K562 (cell line): Measurements from ENCODE around the gene CTIF. TPM values are rescaled to one million over a fixed set of nuclear protein-coding genes. Genes with fewer than 3 reads are reported as not detected.

ENCODE experiments used
- ATAC-seq: fragments of 200-7000 bp; cut with Tn5 transposase; 3 replicates; pipeline ENCODE4 v1.9.1; 2020; ENCODE audit warnings: moderate library complexity
- BruUV-seq: library from RNA; stranded (reverse); fragments of 400-500 nt; replicated peaks from 2 replicates; lab custom pipeline; 2021; lab: Mats Ljungman, UMichigan
- CTCF ChIA-PET: fragments of 300-600 bp; formaldehyde crosslinking; extraction: SDS; loops from one replicate; lab custom pipeline; 2021; ENCODE audit warnings: low intra/inter-chr PET ratio; lab: Yijun Ruan, JAX
- POLR2A ChIA-PET: fragments of 300-600, 350-650 bp; sonication (Branson Sonifier 250); formaldehyde crosslinking; extraction: SDS; loops from one replicate; lab custom pipeline; 2021; ENCODE audit warnings: antibody characterized with exemption, inconsistent platforms; lab: Yijun Ruan, JAX
- DNase-seq, 4 experiments: peaks; one replicate each; pipeline versions ENCODE4 v3.0.0 to v3.0.0-alpha.2; 2011 to 2018; ENCODE audit warnings: low spot score in 3 of 4, mixed read lengths in 3 of 4; ENCODE audit errors: extremely low read depth in 1 of 4
- FAIRE-seq: peaks from 2 replicates; lab custom pipeline; 2011; peaks lifted over from hg19 to GRCh38; lab: Jason Lieb, UNC
- H2AFZ ChIP-seq: 2 replicates; pipeline ENCODE4 v1.6.0; 2011; ENCODE audit warnings: low read depth, low read length, control low read depth, inconsistent platforms
- H3K27ac ChIP-seq: fragments of 200-600 bp; 3 replicates; pipeline ENCODE4 v1.8.0; 2011; ENCODE audit warnings: low read depth, mild to moderate bottlenecking, control low read depth, inconsistent platforms, low read length, moderate library complexity, mixed read lengths; ENCODE audit errors: extremely low read depth
- H3K27me3 ChIP-seq, 2 experiments: fragments of 300-600 bp in 1 of 2; 2 replicates in 1 of 2; 3 replicates in 1 of 2; pipeline versions ENCODE4 v1.6.0 to v1.8.0; 2011; ENCODE audit warnings: inconsistent platforms in 2 of 2, low read length in 2 of 2, mild to moderate bottlenecking in 1 of 2, mixed read lengths in 1 of 2, moderate library complexity in 1 of 2; ENCODE audit not compliant: control insufficient read depth in 2 of 2, insufficient read depth in 2 of 2
- H3K36me3 ChIP-seq: fragments of 300-600 bp; 3 replicates; pipeline ENCODE4 v1.8.0; 2011; ENCODE audit warnings: mild to moderate bottlenecking, low read length, inconsistent platforms; ENCODE audit not compliant: control insufficient read depth, insufficient read depth
- H3K4me1 ChIP-seq, 2 experiments: fragments of 200-600 bp in 1 of 2; replicated peaks in 1 of 2; 2 replicates in 1 of 2; 3 replicates in 1 of 2; pipeline versions ENCODE4 v1.5.1 to v1.8.0; 2011; ENCODE audit warnings: inconsistent platforms in 2 of 2, low read length in 2 of 2, mild to moderate bottlenecking in 1 of 2, mixed read lengths in 1 of 2, moderate library complexity in 1 of 2; ENCODE audit not compliant: control insufficient read depth in 2 of 2, insufficient read depth in 2 of 2
- H3K4me2 ChIP-seq: 2 replicates; pipeline ENCODE4 v1.6.1; 2011; ENCODE audit warnings: low read length, control low read depth, inconsistent platforms, mixed read lengths; ENCODE audit not compliant: insufficient read depth
- H3K4me3 ChIP-seq: fragments of 200-600 bp; sonication (generic), shearing (Covaris generic); 2 replicates; pipeline ENCODE4 v1.5.1; 2016; ENCODE audit warnings: control low read depth, inconsistent platforms
- H3K79me2 ChIP-seq: fragments of 200-600 bp; 3 replicates; pipeline ENCODE4 v1.8.0; 2011; ENCODE audit warnings: low read length, inconsistent platforms; ENCODE audit not compliant: control insufficient read depth, insufficient read depth
- H3K9ac ChIP-seq, 2 experiments: 2 replicates each; pipeline versions ENCODE4 v1.6.0 to v1.6.1; 2011; ENCODE audit warnings: low read depth in 2 of 2, low read length in 2 of 2, control low read depth in 1 of 2, inconsistent platforms in 1 of 2, mild to moderate bottlenecking in 1 of 2, mixed read lengths in 1 of 2; ENCODE audit not compliant: insufficient read depth in 1 of 2
- H3K9me1 ChIP-seq: one replicate; pipeline ENCODE4 v1.6.0; 2011; ENCODE audit warnings: inconsistent platforms, mild to moderate bottlenecking, low read length, moderate library complexity; ENCODE audit not compliant: control insufficient read depth, insufficient read depth
- H3K9me3 ChIP-seq: replicated peaks from 2 replicates; pipeline ENCODE4 v1.5.1; 2011; ENCODE audit warnings: low read depth, low read length, inconsistent platforms; ENCODE audit not compliant: control insufficient read depth, insufficient read depth
- H4K20me1 ChIP-seq: replicated peaks from 2 replicates; pipeline ENCODE4 v1.6.1; 2011; ENCODE audit warnings: low read length, inconsistent platforms, mixed read lengths; ENCODE audit not compliant: control insufficient read depth, insufficient read depth
- ADNP ChIP-seq: fragments of 200-800 bp; sonication (Bioruptor generic); IDR thresholded peaks from 2 replicates; pipeline ENCODE4 v1.6.1; 2016; ENCODE audit warnings: missing genetic modification characterization, missing compliant biosample characterization
- ATF7 ChIP-seq: fragments of 450-650 bp; IDR thresholded peaks from 2 replicates; pipeline ENCODE4 v1.7.1; 2014; ENCODE audit warnings: mild to moderate bottlenecking, moderate library complexity
- HEY1 ChIP-seq: fragments of 250-450 bp; sonication (Bioruptor Pico); IDR thresholded peaks from 2 replicates; pipeline ENCODE4 v1.5.0; 2020; ENCODE audit warnings: mild to moderate bottlenecking, moderate library complexity, borderline replicate concordance
- JUND ChIP-seq, 2 experiments: IDR thresholded peaks; 2 replicates in 1 of 2; 3 replicates in 1 of 2; pipeline ENCODE4 v1.6.1; 2011; ENCODE audit warnings: borderline replicate concordance in 2 of 2, low read depth in 2 of 2, low read length in 2 of 2, improper control_type of control experiment in 1 of 2, missing biosample characterization in 1 of 2, missing genetic modification characterization in 1 of 2, missing genetic modification reagents in 1 of 2
- KAT8 ChIP-seq: fragments of 450-650 bp; IDR thresholded peaks from 2 replicates; pipeline ENCODE4 v1.6.1; 2016; ENCODE audit warnings: low read depth, mild to moderate bottlenecking
- KDM4B ChIP-seq, 2 experiments: fragments of 450-650 bp in 1 of 2; sonication (generic) in 1 of 2; IDR thresholded peaks; 2 replicates each; pipeline ENCODE4 v1.6.1; 2016 to 2017; ENCODE audit warnings: borderline replicate concordance in 2 of 2, antibody characterized with exemption in 1 of 2, low read depth in 1 of 2, mild to moderate bottlenecking in 1 of 2
- MITF ChIP-seq: IDR thresholded peaks from 2 replicates; pipeline ENCODE4 v1.6.1; 2014; ENCODE audit warnings: antibody characterized with exemption
- NFYB ChIP-seq: IDR thresholded peaks from 2 replicates; pipeline ENCODE4 v1.6.1; 2011; ENCODE audit warnings: mild to moderate bottlenecking, moderate library complexity; ENCODE audit not compliant: insufficient read length; ENCODE audit errors: extremely low read depth
- RBM39 ChIP-seq: fragments of 200-400 bp; formaldehyde crosslinking; optimal IDR thresholded peaks from 2 replicates; pipeline ENCODE3; 2018; ENCODE audit warnings: low read depth, low read length
- ZFX ChIP-seq: sonication (generic); formaldehyde crosslinking; IDR thresholded peaks from 2 replicates; pipeline ENCODE4 v1.8.0; 2022; ENCODE audit warnings: mild to moderate bottlenecking, missing genetic modification reagents, moderate library complexity
- ZNF232 ChIP-seq: sonication (generic); formaldehyde crosslinking; IDR thresholded peaks from 2 replicates; pipeline ENCODE4 v1.8.0; 2022; ENCODE audit warnings: mild to moderate bottlenecking, missing genetic modification reagents
- ZNF408 ChIP-seq: fragments of 250-450 bp; sonication (Bioruptor Pico); IDR thresholded peaks from 2 replicates; pipeline ENCODE4 v1.4.0; 2020; ENCODE audit warnings: low read depth, mild to moderate bottlenecking, moderate library complexity
- WGBS: fragments of 100-300 bp; shearing (Covaris generic); methylation state at CpG from one replicate; pipeline ENCODE4 v1.1.6; 2016; ENCODE audit warnings: low coverage, mixed read lengths; ENCODE audit not compliant: insufficient coverage; ENCODE audit errors: missing lambda C conversion rate; 5-methylcytosine and 5-hydroxymethylcytosine counted together
- in situ Hi-C: fragments of 300-500 bp; cut with MboI; formaldehyde crosslinking; loops from 4 replicates; pipeline ENCODE4 v1.15.0; 2018; ENCODE audit warnings: inconsistent platforms, mixed read lengths
- intact Hi-C: fragments of 100-400 bp; cut with micrococcal nuclease; formaldehyde crosslinking; loops from 2 replicates; pipeline ENCODE4 v1.14.2; 2022
- polyA plus RNA-seq, 8 experiments: library from polyadenylated mRNA; depleted of rRNA in 4 of 8; stranded (reverse) in 5 of 8; unstranded in 3 of 8; fragments of >200 nt; fragmentation: Nextera tagmentation in 2 of 8; fragmentation: Illumina TruSeq in 1 of 8; extraction: Ambion mirVana in 2 of 8; extraction: Trizol in 1 of 8; gene quantifications; 2 replicates each; pipeline versions ENCODE4 v1.2.1 to v1.2.3, GENCODE V29; 2011 to 2014; ENCODE audit warnings: inconsistent platforms in 1 of 8, missing spikeins in 1 of 8
- total RNA-seq, 7 experiments: library from RNA; depleted of rRNA in 6 of 7; stranded (reverse); fragments of >200 nt in 6 of 7; fragmentation: Illumina TruSeq in 2 of 7; extraction: Trizol in 2 of 7; gene quantifications; 2 replicates each; pipeline versions ENCODE4 v1.2.1 to v1.2.3, GENCODE V29; 2011 to 2021; ENCODE audit warnings: low replicate concordance in 1 of 7

The CTIF gene
- total and polyA plus RNA-seq, 9 of the 15 experiments (the other 6 are each of a cell fraction or from before 2014, with no cell fraction given): 0.17 to 11.5 (median 2.2) TPM

GRCh38 chr18:48621240-48621639 is 82.4 kb downstream of the CTIF start:
- Histone ChIP-seq H3K36me3 (no peaks in the 10 kb centered on the region), H3K4me1 (peaks cover 0 to under 1% of the 10 kb centered on the region in 2 experiments; a peak in 1 of 5 replicates), H3K4me2 (no peak overlapping the region), H4K20me1 (0 out of 2 replicates have a peak, but pooled peaks cover 3% of the 10 kb centered on the region), H3K27me3 (no peaks in the 10 kb centered on the region), H2AFZ (no peak overlapping the region), H3K9me1 (no peaks in the 10 kb centered on the region), H3K4me3 (no peak overlapping the region), H3K27ac (no peak overlapping the region), H3K9me3 (no peaks in the 10 kb centered on the region), H3K79me2 (no peaks in the 10 kb centered on the region), H3K9ac (peak overlapping the region in 1 of 2 experiments; percentile 35; a peak in 1 of 4 replicates)
- CTCF ChIA-PET: no interaction called here
- BruUV-seq: no TSS peak
- POLR2A ChIA-PET: interaction anchor here (0.6 to 1.9 kb wide), 5 partner anchors 11 to 522 kb away, joined by 3 to 5 read pairs (median 3); no protein-coding TSS in a partner anchor
- TF ChIP-seq HEY1: no peak
- intact Hi-C loops (no loop called here), in situ Hi-C loops (no loop called here)
- ATAC-seq (no peak), DNase-seq (no peak), FAIRE-seq (no peak)
- 8% methylated on average over 2 of the region's 8 CpGs for WGBS

GRCh38 chr18:48621815-48622555 is 83.2 kb downstream of the CTIF start:
- no TSS peak for BruUV-seq
- ATAC-seq (no peak), FAIRE-seq (no peak), DNase-seq (no peak)
- no peaks in the 10 kb centered on the region for H3K27me3 ChIP-seq
- intact Hi-C loops: no loop called here
- 47% methylated on average over 8 of the region's 11 CpGs for WGBS
- H3K9me1 ChIP-seq: no peaks in the 10 kb centered on the region
- H4K20me1 ChIP-seq: 0 out of 2 replicates have a peak, but pooled peaks cover 2% of the 10 kb centered on the region
- H3K36me3 ChIP-seq: no peaks in the 10 kb centered on the region
- in situ Hi-C loops: no loop called here
- ChIA-PET CTCF (no interaction called here), POLR2A (interaction anchor here (1.6 to 1.9 kb wide), 2 partner anchors 12 to 15 kb away, joined by 3 to 4 read pairs; no protein-coding TSS in a partner anchor)
- H2AFZ ChIP-seq: no peak overlapping the region
- no peak overlapping the region for H3K9ac ChIP-seq
- TF ChIP-seq JUND (IDR thresholded peaks at IDR 0.05; ENCODE audit: borderline replicate concordance, low read depth, low read length) (no peak), JUND (tag; IDR thresholded peaks at IDR 0.05; ENCODE audit: borderline replicate concordance, low read depth, low read length) (no peak), ZNF232 (CRISPR knock-in tag) (no peak), KDM4B (IDR thresholded peaks at IDR 0.05; ENCODE audit: borderline replicate concordance in 2 of 2, low read depth in 1 of 2) (no peak), ATF7 (no peak), KAT8 (no peak), MITF (no peak), ZFX (no peak), RBM39 (no peak), ADNP (tag) (no peak), ZNF408 (CRISPR knock-in tag) (no peak), NFYB (no peak)
- H3K79me2 ChIP-seq: no peaks in the 10 kb centered on the region
- no peak overlapping the region for H3K4me2 ChIP-seq
- no peaks in the 10 kb centered on the region for H3K9me3 ChIP-seq
- no peak overlapping the region for H3K27ac ChIP-seq
- H3K4me3 ChIP-seq: no peak overlapping the region
- H3K4me1 ChIP-seq: no peaks in the 10 kb centered on the region
